Heart left ventricle (tissue), 16 donors: ENCODE measurements around the gene C2CD5. TPM values are rescaled to one million over a fixed set of nuclear protein-coding genes. Genes with fewer than 3 reads are reported as not detected.
"Not testable (repeated sequence)": the region's sequence is repeated elsewhere in the genome, so short reads cannot be mapped to it uniquely, and the experiment has no call there.

Experiments
- ATAC-seq, 4 donors: fragments of 200-7000 bp; cut with Tn5 transposase; one replicate each; pipeline ENCODE4 v1.9.1; 2020 to 2022; ENCODE audit warnings: moderate library complexity in 4 of 4, mild to moderate bottlenecking in 3 of 4, moderate number of reproducible peaks in 1 of 4
- DNase-seq, 5 donors: peaks; one replicate each; pipeline ENCODE4 v3.0.0-alpha.2; 2020
- H3K27ac ChIP-seq, 12 donors: fragments of 200-600 bp; sonication (generic) in 4 of 12; one replicate each; pipeline versions ENCODE4 v1.5.0 to v1.8.0; 2016 to 2022; ENCODE audit warnings: mild to moderate bottlenecking in 2 of 12
- H3K27me3 ChIP-seq, 9 donors: fragments of 200-600 bp; sonication (generic) in 2 of 9; one replicate each; pipeline versions ENCODE4 v1.5.1 to v1.8.0; 2016 to 2022; ENCODE audit warnings: mild to moderate bottlenecking in 3 of 9
- H3K36me3 ChIP-seq, 9 donors: fragments of 200-600 bp; sonication (generic) in 2 of 9; one replicate each; pipeline versions ENCODE4 v1.5.0 to v1.8.0; 2018 to 2022; ENCODE audit warnings: mild to moderate bottlenecking in 2 of 9
- H3K4me1 ChIP-seq, 12 donors: fragments of 200-600 bp; sonication (generic) in 4 of 12; one replicate each; pipeline versions ENCODE4 v1.5.0 to v1.8.0; 2016 to 2022; ENCODE audit warnings: mild to moderate bottlenecking in 3 of 12
- H3K4me3 ChIP-seq, 12 donors: fragments of 200-600 bp; sonication (generic) in 4 of 12; one replicate each; pipeline versions ENCODE4 v1.5.0 to v1.8.0; 2017 to 2022; ENCODE audit warnings: mild to moderate bottlenecking in 9 of 12, moderate library complexity in 4 of 12
- H3K9me3 ChIP-seq, 12 donors: fragments of 200-600 bp; sonication (generic) in 4 of 12; one replicate each; pipeline versions ENCODE4 v1.5.0 to v1.8.0; 2016 to 2022; ENCODE audit warnings: mild to moderate bottlenecking in 1 of 12
- POLR2A ChIP-seq, 2 donors: fragments of 450-650 bp; IDR thresholded peaks; one replicate each; pipeline ENCODE4 v1.6.1; 2017; ENCODE audit warnings: antibody characterized with exemption in 2 of 2, mild to moderate bottlenecking in 2 of 2, moderate library complexity in 2 of 2
- WGBS, 4 donors: extraction: QIAGEN DNeasy Blood & Tissue Kit in 2 of 4; methylation state at CpG; one replicate each; pipeline versions ENCODE4 v1.1.5 to v1.1.7; 2013 to 2018; 5-methylcytosine and 5-hydroxymethylcytosine counted together
- intact Hi-C, 10 donors: fragments of 100-400 bp; cut with DNase I; formaldehyde crosslinking; loops; one replicate each; pipeline versions ENCODE4 v1.11.1 to v1.14.2; 2022
- polyA plus RNA-seq, 2 donors: library from polyadenylated mRNA; stranded (reverse); fragments of 200-250 nt; gene quantifications; one replicate each; pipeline ENCODE4 v1.2.3, GENCODE V29; 2013
- total RNA-seq, 9 donors: library from RNA; depleted of rRNA in 2 of 9; stranded (reverse); fragments of >200 nt in 2 of 9; fragmentation: NEBNext Ultra II Directional in 3 of 9; extraction: Animal tissue kit (Norgen Biotek cat#: 25700) in 3 of 9; gene quantifications; one replicate each; pipeline versions ENCODE4 v1.1.0 to v1.2.4, GENCODE V29; 2016 to 2023
- TF ChIP-seq, protein P1 (sequence below), 12 donors: fragments of 200-600 bp; sonication (generic) in 4 of 12; IDR thresholded peaks; one replicate each; pipeline versions ENCODE4 v1.5.0 to v1.8.0; 2018 to 2022; ENCODE audit warnings: antibody characterized with exemption in 12 of 12, mild to moderate bottlenecking in 5 of 12
- donor health status: ischemic (EF 13 %, LVEDD 7.1; RV severe dilation, severe dysfunction).
- donor health status: healthy with polysubstance abuse.
- donor health status: DM: no; HTN: yes; CAD: no.
- donor health status: DM: no; HTN: no; CAD: no.
- donor health status: ischemic (EF 25% LVEDD 6.9; RV normal size, moderate dysfunction).
- donor health status: ischemic (EF 25% LVEDD 5.7; RV mildly dilated, moderate dysfunction).
- donor health status: healthy.
- donor health status: DM: yes; HTN: yes; CAD: no.
- donor health status: ischemic (EF 35%, LVEDD 5.7; RV mildly dilated, moderate dysfunction).
- donor health status: nonischemic (EF 11% LVEDD 7.7; RV severe dilation, severe dysfunction).
- donor health status: DM: yes; HTN: yes; CAD: no.
- donor health status: PGD.
- donor health status: ischemic (EF 29% LVEDD 5.4; RV normal size, mild dysfunction).
- donor health status: nonischemic (EF 23%, LVEDD 6.1; RV moderate dilation, normal function).

C2CD5 gene
- total and polyA plus RNA-seq, 11 donors, result 6.6 to 28.0 (median 17.3) TPM

- Histone ChIP-seq H3K4me1 (peaks cover 0 to 6% (median 0%) of the 10 kb centered on the region in 12 donors), H3K4me3 (no peak overlapping the region), H3K27me3 (no peaks in the 10 kb centered on the region), H3K27ac (no peak overlapping the region), H3K9me3 (no peaks in the 10 kb centered on the region), H3K36me3 (peaks cover 0 to 76% (median 58%) of the 10 kb centered on the region in 9 donors)
- WGBS, 4 donors, result 88 to 97% (median 94%) methylated on average over 1 of the region's 1 CpG
- DNase-seq, result no peak
- no peak for ATAC-seq
- intact Hi-C loops, result no loop called here
- TF ChIP-seq, protein P1, sequence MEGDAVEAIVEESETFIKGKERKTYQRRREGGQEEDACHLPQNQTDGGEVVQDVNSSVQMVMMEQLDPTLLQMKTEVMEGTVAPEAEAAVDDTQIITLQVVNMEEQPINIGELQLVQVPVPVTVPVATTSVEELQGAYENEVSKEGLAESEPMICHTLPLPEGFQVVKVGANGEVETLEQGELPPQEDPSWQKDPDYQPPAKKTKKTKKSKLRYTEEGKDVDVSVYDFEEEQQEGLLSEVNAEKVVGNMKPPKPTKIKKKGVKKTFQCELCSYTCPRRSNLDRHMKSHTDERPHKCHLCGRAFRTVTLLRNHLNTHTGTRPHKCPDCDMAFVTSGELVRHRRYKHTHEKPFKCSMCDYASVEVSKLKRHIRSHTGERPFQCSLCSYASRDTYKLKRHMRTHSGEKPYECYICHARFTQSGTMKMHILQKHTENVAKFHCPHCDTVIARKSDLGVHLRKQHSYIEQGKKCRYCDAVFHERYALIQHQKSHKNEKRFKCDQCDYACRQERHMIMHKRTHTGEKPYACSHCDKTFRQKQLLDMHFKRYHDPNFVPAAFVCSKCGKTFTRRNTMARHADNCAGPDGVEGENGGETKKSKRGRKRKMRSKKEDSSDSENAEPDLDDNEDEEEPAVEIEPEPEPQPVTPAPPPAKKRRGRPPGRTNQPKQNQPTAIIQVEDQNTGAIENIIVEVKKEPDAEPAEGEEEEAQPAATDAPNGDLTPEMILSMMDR (IDR thresholded peaks at IDR 0.05), result no peak
- no peak for TF ChIP-seq POLR2A (IDR thresholded peaks at IDR 0.05)
Observed at GRCh38 chr12:22491034-22491433, 53.3 kb downstream of the C2CD5 start.

DNA sequence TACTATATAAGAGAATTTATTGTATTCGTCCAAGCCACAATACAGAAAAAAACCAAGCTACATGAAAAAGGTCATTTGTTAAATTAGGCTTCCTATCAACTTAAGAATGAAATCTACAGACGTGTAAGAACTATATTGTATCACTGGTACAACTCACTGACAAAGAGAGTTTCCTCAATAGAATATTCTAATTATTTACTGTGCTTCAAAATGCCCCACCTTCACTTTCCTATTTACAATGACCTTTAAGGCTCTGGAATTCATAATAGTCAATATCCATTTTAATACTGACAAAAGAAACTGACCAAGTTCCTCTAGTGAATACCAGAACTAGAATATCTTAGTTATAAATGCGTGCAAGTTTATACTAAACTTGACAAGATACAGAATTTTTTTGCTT, 55.9 kb downstream of the C2CD5 start:
- Histone ChIP-seq H3K4me1 (no peaks in the 10 kb centered on the region), H3K27ac (no peak overlapping the region), H3K27me3 (no peaks in the 10 kb centered on the region), H3K36me3 (peaks cover 0 to 88% (median 75%) of the 10 kb centered on the region in 9 donors), H3K9me3 (no peaks in the 10 kb centered on the region), H3K4me3 (no peak overlapping the region)
- intact Hi-C loops, result no loop called here
- ATAC-seq, result no peak
- WGBS, 4 donors, result 94 to 98% (median 97%) methylated on average over 3 of the region's 3 CpGs
- TF ChIP-seq, protein P1 (IDR thresholded peaks at IDR 0.05), result no peak
- TF ChIP-seq POLR2A (IDR thresholded peaks at IDR 0.05), result no peak
- no peak for DNase-seq

DNA sequence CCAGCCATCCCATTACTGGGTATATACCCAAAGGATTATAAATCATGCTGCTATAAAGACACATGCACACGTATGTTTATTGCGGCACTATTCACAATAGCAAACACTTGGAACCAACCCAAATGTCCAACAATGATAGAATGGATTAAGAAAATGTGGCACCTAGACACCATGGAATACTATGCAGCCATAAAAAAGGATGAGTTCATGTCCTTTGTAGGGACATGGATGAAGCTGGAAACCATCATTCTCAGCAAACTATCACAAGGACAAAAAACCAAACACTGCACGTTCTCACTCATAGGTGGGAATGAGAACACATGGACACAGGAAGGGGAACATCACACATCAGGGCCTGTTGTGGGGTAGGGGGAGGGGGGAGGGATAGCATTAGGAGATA, 56.7 kb downstream of the C2CD5 start:
- H3K4me3 ChIP-seq, H3K27ac ChIP-seq, intact Hi-C loops, DNase-seq, H3K9me3 ChIP-seq, H3K4me1 ChIP-seq, H3K27me3 ChIP-seq, ATAC-seq: not testable (repeated sequence)
- peaks cover 0 to 89% (median 75%) of the 10 kb centered on the region in 9 donors for H3K36me3 ChIP-seq
- 95 to 100% (median 99%) methylated on average over 3 of the region's 3 CpGs for WGBS, 4 donors

- DNase-seq, result no peak
- H3K36me3 ChIP-seq, result peaks cover 0 to 80% (median 59%) of the 10 kb centered on the region in 9 donors
Observed at GRCh38 chr12:22481547-22482104, 62.7 kb downstream of the C2CD5 start.

DNA sequence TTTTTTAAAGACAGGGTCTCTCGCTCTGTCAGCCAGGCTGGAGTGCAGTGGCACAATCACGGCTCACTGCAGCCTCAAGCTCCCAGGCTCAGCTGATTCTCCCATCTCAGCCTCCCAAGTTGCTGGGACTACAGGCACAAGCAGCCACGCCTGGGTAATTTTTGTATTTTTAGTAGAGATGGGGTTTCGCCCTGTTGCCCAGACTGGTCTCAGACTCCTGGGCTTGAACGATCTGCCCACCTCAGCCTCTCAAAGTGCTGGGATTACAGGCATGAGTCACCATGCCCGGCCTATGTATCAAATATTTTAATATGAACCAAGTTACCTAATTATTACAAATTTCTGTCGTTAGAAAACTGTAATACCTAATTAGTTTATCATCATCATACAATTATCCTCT, 63.5 kb downstream of the C2CD5 start:
- DNase-seq, H3K4me1 ChIP-seq, H3K4me3 ChIP-seq, intact Hi-C loops, H3K27ac ChIP-seq, H3K27me3 ChIP-seq, H3K9me3 ChIP-seq, ATAC-seq: not testable (repeated sequence)
- peaks cover 0 to 75% (median 62%) of the 10 kb centered on the region in 9 donors for H3K36me3 ChIP-seq
- WGBS, 4 donors, result 94 to 98% (median 97%) methylated on average over 7 of the region's 7 CpGs

More at GRCh38 chr12:22481547-22482104, 62.7 kb downstream of the C2CD5 start:
- Histone ChIP-seq H3K9me3 (no peaks in the 10 kb centered on the region), H3K4me3 (no peak overlapping the region), H3K4me1 (peaks cover 0 to 6% (median 0%) of the 10 kb centered on the region in 12 donors), H3K27ac (no peak overlapping the region), H3K27me3 (no peaks in the 10 kb centered on the region)
- intact Hi-C loops, result no loop called here
- ATAC-seq, result no peak
- 84 to 92% (median 91%) methylated on average over 5 of the region's 5 CpGs for WGBS, 4 donors
- TF ChIP-seq, protein P1 (IDR thresholded peaks at IDR 0.05), result no peak
- no peak for TF ChIP-seq POLR2A (IDR thresholded peaks at IDR 0.05)
